ENCODE data around the gene AKAP8L. TPM values are rescaled to one million over a fixed set of nuclear protein-coding genes. Genes with fewer than 3 reads are reported as not detected.

Gene AKAP8L
- total RNA-seq, 1 experiment from 2014 or later, result 94.0 TPM

GRCh38 chr19:15425321-15425950 is 6.6 kb upstream of the AKAP8L start:
- DNase-seq, result no peak
- Mint-ChIP-seq H3K4me3 (ENCODE audit: low read depth, unreplicated experiment) (no peak overlapping the region), H3K27ac (ENCODE audit: unreplicated experiment) (no peak overlapping the region), H3K27me3 (ENCODE audit: unreplicated experiment) (no peaks in the 10 kb centered on the region), H3K36me3 (ENCODE audit: insufficient read depth, unreplicated experiment) (peaks cover 13% of the 10 kb centered on the region), H3K4me1 (ENCODE audit: low read depth, unreplicated experiment) (no peaks in the 10 kb centered on the region), H3K9me3 (ENCODE audit: low read depth, unreplicated experiment) (no peaks in the 10 kb centered on the region)
- intact Hi-C loops (cut with micrococcal nuclease; ENCODE audit: unreplicated experiment), result no loop called here
- BruUV-seq (replicated peaks), result no TSS peak
- CTCF ChIA-PET, result interaction anchor here (0.6 kb wide), 1 partner anchor 1801 kb away, joined by 4 read pairs; the partner anchor contains the start of gene OCEL1
- TF ChIP-seq CTCF (IDR thresholded peaks at IDR 0.05; ENCODE audit: unreplicated experiment), result no peak

GRCh38 chr19:15424692-15425272 is 6.0 kb upstream of the AKAP8L start:
- Mint-ChIP-seq H3K36me3 (ENCODE audit: insufficient read depth, unreplicated experiment) (peaks cover 13% of the 10 kb centered on the region), H3K27ac (ENCODE audit: unreplicated experiment) (no peak overlapping the region), H3K27me3 (ENCODE audit: unreplicated experiment) (no peaks in the 10 kb centered on the region), H3K9me3 (ENCODE audit: low read depth, unreplicated experiment) (no peaks in the 10 kb centered on the region), H3K4me3 (ENCODE audit: low read depth, unreplicated experiment) (no peak overlapping the region), H3K4me1 (ENCODE audit: low read depth, unreplicated experiment) (peaks cover 4% of the 10 kb centered on the region)
- intact Hi-C loops (cut with micrococcal nuclease; ENCODE audit: unreplicated experiment), result no loop called here
- no peak for DNase-seq
- CTCF ChIA-PET, result no interaction called here
- TF ChIP-seq CTCF (IDR thresholded peaks at IDR 0.05; ENCODE audit: unreplicated experiment), result no peak
- no TSS peak for BruUV-seq (replicated peaks)

GRCh38 chr19:15424121-15424520 is 5.3 kb upstream of the AKAP8L start:
- H3K27ac Mint-ChIP-seq (ENCODE audit: unreplicated experiment), result no peak overlapping the region
- DNase-seq, result no peak
- H3K36me3 Mint-ChIP-seq (ENCODE audit: insufficient read depth, unreplicated experiment), result peaks cover 20% of the 10 kb centered on the region
- H3K27me3 Mint-ChIP-seq (ENCODE audit: unreplicated experiment), result no peaks in the 10 kb centered on the region
- H3K4me3 Mint-ChIP-seq (ENCODE audit: low read depth, unreplicated experiment), result no peak overlapping the region
- intact Hi-C loops (cut with micrococcal nuclease; ENCODE audit: unreplicated experiment), result no loop called here
- CTCF ChIA-PET, result no interaction called here
- no peaks in the 10 kb centered on the region for H3K9me3 Mint-ChIP-seq (ENCODE audit: low read depth, unreplicated experiment)
- TF ChIP-seq CTCF (IDR thresholded peaks at IDR 0.05; ENCODE audit: unreplicated experiment), result no peak
- no TSS peak for BruUV-seq (replicated peaks)
- H3K4me1 Mint-ChIP-seq (ENCODE audit: low read depth, unreplicated experiment), result peaks cover 7% of the 10 kb centered on the region

GRCh38 chr19:15423130-15423529 is 4.3 kb upstream of the AKAP8L start:
- CTCF ChIA-PET, result no interaction called here

More at GRCh38 chr19:15423130-15423529, 4.3 kb upstream of the AKAP8L start:
- H3K4me1 Mint-ChIP-seq (ENCODE audit: low read depth, unreplicated experiment), result peaks cover 7% of the 10 kb centered on the region
- H3K9me3 Mint-ChIP-seq (ENCODE audit: low read depth, unreplicated experiment), result no peaks in the 10 kb centered on the region
- no peak for TF ChIP-seq CTCF (IDR thresholded peaks at IDR 0.05; ENCODE audit: unreplicated experiment)
- H3K27me3 Mint-ChIP-seq (ENCODE audit: unreplicated experiment), result no peaks in the 10 kb centered on the region
- BruUV-seq (replicated peaks), result no TSS peak
- DNase-seq, result no peak
- H3K36me3 Mint-ChIP-seq (ENCODE audit: insufficient read depth, unreplicated experiment), result peaks cover 30% of the 10 kb centered on the region
- intact Hi-C loops (cut with micrococcal nuclease; ENCODE audit: unreplicated experiment), result no loop called here
- H3K4me3 Mint-ChIP-seq (ENCODE audit: low read depth, unreplicated experiment), result no peak overlapping the region
- no peak overlapping the region for H3K27ac Mint-ChIP-seq (ENCODE audit: unreplicated experiment)
